ENCODE data around the gene ABCA1.

GRCh38 chr9:104833696-104834095 lies 94.3 kb downstream of the ABCA1 start:
- TF ChIP-seq EP300 (IDR thresholded peaks at IDR 0.05; ENCODE audit: borderline replicate concordance in 1 of 2, control insufficient read depth in 1 of 2, low read depth in 2 of 2, low read length in 2 of 2) (no peak), CTCF (IDR thresholded peaks at IDR 0.05 in 2 of 3, conservative IDR thresholded peaks at IDR 0.05 in 1 of 3; ENCODE audit: control insufficient read depth in 2 of 3, extremely low read depth in 1 of 3, insufficient read depth in 1 of 3, low read depth in 3 of 3, low read length in 3 of 3) (no peak), POLR2A (IDR thresholded peaks at IDR 0.05; ENCODE audit: low read depth, low read length) (no peak), ATF2 (IDR thresholded peaks at IDR 0.05; ENCODE audit: low read length) (no peak), SP1 (IDR thresholded peaks at IDR 0.05; ENCODE audit: low read depth, low read length) (no peak), MYC (IDR thresholded peaks at IDR 0.05; ENCODE audit: insufficient read depth, insufficient read length, insufficient replicate concordance, low read length, severe bottlenecking) (no peak), NRF1 (conservative IDR thresholded peaks at IDR 0.05; ENCODE audit: low read depth, low read length) (no peak), POLR2AphosphoS5 (IDR thresholded peaks at IDR 0.05; ENCODE audit: low read length) (no peak)
